NCI-H1436 treated with DMSO at 0.1 percent for 48 hours (cell line): ENCODE measurements around the gene ANO4.

Experiments used
- DNase-seq: peaks from one replicate; lab custom pipeline; 2025; lab: John Stamatoyannopoulos, UW

ANO4 gene

DNA sequence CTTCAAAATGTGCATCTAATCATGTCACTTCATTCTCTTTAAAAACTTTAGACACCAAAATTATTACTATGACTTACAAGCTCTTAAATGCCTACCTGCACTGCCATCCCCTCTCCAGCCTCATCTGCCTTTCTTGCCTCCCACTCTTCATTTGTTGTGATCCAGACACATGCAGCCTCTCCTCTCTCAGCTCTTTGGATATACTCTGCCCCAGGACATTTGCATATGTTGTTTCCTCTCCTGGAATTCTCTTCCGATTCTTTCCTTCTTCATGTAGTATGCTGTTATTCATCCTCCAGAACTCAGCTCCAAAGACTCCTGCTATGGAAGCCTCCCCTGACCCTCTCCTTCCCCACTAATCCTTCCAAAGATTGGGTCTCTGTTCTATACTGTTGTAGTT is 197.6 kb downstream of the ANO4 start:
- DNase-seq = no peak

DNA sequence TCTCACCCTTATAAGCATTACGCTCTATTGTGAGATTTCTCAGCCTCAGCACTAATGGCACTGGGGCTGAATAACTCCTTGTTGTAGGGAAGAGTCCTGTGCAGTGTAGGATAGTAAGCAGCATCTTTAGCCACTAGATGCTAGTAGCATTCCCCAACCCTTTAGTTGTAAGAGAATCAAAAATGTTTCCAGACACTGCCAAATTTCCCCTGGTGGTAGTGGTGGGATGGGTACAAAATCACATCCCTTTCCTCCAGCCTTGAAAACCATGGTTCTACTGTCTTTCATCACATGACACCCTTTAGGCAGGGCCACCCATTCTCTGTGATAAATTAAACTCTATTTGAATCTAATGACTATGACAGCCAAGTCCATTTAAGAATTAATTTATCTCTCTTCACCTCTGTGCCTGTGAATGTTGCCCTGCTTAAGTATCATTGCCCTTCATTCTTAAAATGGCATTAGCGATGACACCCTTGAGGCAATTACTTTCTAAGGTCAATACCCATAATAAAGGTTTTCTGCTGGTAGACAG is 199.4 kb downstream of the ANO4 start:
- DNase-seq = no peak

DNA sequence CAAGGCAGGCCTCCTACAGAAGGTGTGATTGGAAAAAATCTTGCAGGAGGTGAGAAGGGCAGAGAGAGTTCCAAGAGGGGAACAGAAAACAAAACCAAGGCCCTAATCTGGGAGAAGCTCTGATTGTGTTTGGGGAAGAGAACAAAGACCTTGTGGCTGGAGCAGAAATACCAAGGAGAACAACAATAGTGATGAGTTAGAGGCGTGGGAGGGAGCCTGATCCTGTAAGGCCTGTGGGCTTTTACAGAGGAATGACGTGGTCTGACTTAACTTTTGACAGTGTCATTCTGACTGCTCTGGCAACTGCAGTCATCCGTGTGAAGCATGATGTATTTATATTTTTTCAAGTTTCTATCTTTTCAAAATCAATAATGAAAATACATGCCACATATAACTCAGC is 200.6 kb downstream of the ANO4 start:
- no peak for DNase-seq

DNA sequence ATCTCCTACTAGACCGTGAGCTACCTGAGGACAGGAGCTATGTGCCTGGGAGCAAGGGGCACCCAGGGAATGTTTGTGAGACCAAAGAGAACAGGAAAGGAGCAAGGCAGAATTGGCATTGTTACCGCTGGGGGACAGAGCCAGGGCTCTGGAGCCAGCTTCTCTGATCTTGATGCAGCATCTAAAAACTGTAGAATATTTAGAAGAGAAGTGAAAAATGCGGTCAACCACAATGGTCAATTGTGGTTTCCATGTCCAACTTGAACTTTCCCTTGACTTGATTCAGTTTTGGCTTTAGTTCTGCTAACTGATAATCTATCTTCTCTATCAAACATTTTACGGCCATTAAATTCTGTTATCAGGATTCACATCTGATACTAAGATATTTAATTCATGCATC is 201.2 kb downstream of the ANO4 start:
- no peak for DNase-seq

DNA sequence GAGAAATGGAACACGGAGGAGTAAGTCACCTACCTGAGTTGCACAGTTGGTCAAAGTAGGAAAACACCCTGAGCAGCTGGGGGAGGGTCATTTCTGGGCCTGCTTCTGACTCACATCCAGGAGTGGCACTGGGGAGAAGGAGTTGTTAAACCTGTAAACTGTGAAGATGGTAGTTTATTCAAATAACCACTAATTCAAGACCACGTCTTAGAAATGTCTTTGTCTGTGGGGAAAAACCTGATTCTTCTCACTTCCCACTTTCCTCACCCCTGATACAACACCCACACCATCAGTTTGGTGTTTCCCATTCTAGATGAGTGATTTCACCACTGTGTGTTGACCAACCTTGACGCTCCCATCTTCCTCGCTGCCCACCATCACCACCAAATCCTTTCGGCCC is 207.1 kb downstream of the ANO4 start:
- DNase-seq = no peak

DNA sequence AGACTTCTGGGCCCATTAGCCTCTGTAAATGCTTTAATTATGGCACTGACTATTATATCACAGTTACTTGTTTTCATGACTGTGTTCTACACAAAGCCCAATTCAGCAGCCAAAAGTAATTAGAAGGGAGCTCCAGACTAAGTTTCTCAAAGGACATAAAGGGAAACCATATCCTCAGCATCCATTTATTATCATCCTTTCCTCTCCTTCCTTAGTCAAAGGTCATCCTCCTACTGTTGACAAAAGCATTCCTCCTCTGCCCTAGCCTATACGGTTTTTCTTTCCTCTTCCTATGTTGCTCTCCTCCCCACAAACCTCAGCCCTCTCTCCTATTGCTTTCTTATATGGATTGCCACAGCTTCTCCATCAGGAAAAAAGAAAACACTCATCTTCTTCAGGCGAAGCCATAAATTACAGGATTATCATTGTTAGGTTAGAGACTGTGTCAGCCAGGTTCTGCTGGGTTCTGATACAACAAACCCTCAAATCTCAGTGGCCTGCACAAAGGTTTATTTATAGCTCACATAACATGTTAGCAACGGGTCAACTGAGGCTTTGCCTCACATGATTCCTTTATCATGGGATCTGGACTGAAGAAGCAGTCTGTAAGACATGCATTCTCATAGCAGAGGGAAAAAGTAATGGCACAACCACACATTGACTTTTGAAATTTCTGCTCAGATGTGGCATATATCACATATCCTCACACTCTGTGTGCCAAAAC is 208.3 kb downstream of the ANO4 start:
- no peak for DNase-seq

DNA sequence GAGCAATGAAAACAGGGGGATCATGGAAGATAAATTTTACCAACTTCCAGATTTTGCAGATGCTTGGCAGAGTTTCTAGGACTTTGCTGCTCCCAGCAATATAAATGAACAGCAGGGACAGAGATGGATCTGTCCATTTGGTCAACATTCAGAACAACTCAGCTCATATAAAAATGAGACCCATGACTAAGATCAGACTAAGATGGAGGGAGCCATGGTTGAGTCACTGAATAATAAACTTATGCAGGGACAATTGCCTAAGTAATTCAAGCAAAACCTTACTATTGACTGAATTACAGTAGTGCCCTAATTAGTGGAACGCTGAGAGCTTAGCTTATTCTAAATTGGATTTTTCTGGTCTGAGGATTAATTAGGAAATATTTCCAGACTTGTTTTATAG is 210.3 kb downstream of the ANO4 start:
- no peak for DNase-seq

DNA sequence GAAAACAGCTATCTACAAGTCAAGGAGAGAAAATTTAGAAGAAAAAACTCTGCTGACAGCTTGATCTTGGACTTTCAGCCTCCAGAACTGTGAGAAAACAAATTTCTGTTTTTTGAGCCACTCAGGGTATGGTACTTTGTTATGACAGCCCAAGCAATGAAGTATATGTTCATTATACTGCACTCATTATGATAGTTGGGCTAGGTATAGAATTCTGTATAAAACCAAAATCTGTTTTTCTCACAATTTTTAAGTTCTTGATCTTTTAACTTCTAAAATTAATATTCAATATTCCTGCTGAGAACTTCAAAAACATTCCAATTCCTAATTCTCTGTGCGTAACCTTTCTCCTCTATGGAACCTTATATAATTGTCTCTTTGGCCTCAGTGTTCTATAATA is 214.7 kb downstream of the ANO4 start:
- DNase-seq = no peak

DNA sequence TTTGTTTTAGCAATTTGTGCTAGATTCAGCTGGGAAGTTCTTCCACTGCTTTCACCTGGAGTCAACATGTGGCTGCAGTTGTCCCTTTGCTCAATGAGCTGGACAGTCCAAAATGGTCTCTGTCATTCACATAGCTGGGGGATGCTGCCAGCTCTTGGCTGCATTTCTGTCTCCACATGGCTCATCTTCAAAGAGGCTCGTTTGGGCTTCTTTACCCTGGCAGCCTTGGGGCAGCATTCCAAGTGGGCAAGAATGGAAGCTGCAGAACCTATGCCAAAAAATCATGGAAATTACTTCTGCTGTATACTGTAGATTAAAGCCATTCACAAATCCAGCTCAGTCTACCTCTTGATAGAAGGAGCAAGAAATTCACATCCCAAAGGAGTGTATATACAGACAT is 216.3 kb downstream of the ANO4 start:
- DNase-seq = no peak

DNA sequence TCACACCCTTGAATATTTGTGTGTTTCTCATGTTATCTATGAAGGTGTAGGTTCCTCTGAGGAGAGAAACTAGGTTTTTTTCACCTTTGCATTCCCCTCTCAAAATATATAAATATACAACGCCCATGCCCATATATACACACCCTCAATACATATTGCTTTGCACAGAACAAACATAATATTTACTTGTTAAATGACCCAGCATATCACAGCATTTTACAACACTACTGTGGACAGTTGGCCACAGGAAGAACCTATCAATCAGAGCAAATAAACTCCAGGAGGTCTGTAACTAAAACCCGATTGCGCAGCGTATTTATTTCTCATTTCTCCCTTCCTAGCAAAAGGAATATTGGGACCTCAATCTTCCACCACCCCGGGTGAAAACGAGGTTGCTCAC is 219.4 kb downstream of the ANO4 start:
- DNase-seq = no peak

DNA sequence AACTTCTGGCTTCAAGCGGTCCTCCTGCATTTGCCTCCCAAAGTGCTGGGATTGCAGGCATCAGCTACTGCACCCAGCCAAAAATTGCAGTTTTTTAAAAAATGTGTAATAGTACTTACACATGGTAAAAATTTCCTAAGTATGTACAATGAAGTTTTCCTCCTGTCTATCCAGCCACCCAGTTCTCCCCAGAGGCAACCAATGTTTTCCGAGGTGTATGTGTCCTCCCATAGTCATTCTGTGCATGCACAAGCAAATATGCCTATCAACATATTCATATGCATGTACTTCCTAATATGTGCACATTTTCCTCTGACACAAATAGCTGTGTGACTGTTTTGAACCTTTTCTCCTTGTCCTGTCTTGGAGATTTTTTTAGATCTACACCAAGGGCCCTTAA is 220.5 kb downstream of the ANO4 start:
- DNase-seq = no peak

DNA sequence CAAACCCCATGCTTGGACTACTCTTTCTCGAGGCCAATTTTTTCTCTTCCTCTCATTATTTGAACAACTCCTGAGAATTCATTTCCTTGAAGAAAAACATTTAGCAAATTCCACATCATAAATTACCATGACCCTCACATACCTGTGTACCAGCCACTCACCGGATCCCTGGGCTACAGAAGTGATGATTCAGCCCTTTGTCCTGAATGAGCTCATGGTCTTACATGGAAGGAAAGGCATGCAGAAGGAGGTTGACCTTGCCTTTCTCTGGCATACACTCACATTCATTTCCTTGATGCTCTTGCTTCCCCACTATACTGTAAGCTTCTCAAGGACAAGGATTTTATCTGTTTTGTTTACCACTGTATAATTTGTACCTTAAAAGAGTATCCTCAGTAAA is 224.0 kb downstream of the ANO4 start:
- no peak for DNase-seq

DNA sequence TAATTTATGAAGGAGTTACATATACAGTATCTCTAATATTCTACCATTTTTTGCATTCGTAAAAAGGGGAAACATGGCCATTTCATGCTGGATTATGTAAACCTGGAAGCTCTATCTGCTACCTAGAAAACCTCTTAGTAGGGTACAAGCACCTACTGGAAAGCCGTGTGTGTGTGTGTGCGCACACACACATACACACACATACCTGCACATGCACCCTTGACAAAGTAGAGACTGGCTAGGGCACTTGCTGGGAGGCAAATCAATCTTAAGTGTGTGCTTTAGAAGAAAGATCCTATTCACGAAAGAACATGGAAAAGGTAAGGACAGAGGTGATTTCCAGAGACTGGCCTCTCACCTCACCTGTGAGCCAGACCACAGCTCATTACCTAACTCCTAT is 224.6 kb downstream of the ANO4 start:
- DNase-seq = no peak

DNA sequence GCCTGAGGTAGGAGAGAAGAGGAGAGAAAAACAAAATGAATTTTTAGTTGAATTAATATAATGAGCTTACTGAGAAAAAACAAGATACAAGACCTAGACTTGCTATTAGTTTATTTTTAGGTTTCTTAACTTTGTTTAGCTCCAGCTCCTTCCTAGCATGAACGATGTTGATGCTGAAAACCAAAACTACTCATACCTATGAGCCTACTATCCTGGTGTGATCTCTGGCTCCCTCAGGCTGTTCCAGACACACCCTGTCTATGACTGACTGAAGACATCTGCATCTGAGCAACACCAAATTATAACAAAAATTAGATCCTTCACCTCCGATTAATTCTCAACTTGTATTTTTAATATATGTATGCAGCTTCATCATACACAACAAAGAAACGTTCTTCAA is 225.1 kb downstream of the ANO4 start:
- no peak for DNase-seq

DNA sequence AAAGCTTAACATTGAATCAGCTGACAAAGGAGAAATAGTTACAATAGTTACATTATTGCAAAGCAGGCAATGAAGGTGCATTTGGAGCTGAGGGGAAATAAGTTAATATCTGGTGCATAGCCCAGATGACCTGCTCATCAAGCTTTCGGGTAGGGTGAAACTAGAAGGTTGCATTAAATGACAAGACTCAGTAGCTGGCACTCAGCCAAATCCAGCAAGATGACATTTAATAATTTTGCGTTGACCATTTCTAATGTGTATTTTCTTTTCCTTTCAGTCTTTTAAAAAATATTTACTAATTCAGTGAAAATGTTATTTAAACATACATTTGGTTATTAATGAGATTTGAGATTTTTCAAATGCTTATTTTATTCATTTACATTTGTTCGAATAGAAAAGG is 226.9 kb downstream of the ANO4 start:
- no peak for DNase-seq

DNA sequence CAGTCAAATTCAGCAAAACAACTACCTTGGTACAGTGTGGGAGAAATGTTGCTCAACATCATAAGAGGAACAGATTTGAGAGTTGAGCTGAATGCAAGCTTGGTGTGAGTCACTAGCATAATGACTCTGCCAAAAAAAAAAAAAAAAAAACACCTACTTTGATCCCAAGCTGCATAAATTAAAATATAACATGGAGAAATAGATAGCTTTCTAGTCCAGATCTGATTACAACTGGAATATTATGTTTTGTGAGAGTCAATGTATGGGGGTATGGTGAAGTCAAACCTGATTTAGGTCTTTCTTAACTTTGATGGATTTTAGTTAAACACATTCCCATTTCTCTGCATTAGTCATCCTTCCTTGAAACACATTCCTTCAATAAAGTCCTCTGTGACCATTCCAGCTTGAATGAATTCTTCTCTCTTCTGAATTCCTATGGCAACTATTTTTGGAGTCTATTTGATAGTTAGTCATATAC is 227.4 kb downstream of the ANO4 start:
- no peak for DNase-seq

DNA sequence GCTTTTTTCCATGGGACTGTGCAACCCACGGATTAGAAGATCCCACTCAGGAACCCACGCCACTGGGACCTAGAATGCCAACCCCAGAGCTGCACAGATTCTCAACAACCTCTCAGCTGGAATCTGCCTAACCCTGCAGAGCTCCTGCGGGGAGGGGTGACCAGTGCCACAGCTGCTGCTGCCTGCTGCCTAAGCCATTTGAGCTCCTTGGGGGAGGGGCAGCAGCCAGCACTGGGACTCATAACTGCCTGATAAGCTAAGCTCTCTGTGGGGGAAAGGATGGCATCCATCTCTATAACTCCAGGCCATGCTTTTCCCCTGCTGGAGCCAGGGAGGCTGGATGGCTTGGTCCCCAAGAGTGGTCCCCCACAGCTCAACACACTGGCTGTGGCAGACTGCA is 232.6 kb downstream of the ANO4 start:
- no peak for DNase-seq

DNA sequence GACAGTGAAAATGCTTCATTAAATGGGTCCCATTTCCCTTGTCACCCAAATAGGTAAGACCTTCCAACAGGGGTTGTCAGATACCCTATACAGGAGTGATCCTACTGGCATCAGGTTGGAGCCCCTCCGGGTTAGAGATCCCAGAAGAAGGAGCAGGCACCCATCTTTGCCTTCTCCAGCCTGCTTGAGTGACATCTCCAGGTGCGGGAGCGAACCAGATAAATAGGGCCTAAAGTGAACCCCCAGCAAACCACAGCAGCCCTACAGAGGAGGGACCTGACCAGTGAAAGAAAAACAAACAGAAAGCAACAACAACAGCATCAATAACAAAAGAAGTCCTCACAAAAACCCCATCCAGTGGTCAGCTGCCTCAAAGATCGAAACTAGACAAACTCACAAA is 233.2 kb downstream of the ANO4 start:
- no peak for DNase-seq

DNA sequence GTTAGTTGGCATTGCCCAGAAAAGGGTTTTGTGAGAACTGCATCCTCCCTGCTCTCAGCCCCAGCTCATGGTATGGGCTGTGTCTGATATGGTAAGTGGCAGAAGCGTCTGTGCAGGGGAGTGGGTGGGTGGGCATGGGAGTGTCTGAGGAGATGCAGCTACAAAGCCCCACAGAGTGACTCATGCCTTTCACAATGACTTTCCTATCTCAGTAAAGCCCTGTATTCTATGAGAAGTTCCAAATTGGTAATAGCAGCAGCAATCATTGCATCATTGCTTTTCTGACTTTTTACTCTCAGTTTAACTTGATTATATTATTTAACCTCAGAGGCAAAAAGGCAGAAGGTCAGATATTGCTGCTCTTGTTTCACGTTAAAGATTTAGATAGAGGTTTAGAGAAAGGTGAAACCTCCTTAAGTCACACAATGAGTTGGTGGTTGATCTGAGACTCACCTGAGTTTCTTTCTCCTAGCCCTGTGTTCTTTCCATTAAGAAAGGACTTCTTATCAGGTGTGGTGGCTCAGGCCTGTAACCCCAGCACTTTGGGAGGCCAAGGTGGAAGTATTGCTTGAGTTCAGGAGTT is 243.8 kb downstream of the ANO4 start:
- DNase-seq = no peak

DNA sequence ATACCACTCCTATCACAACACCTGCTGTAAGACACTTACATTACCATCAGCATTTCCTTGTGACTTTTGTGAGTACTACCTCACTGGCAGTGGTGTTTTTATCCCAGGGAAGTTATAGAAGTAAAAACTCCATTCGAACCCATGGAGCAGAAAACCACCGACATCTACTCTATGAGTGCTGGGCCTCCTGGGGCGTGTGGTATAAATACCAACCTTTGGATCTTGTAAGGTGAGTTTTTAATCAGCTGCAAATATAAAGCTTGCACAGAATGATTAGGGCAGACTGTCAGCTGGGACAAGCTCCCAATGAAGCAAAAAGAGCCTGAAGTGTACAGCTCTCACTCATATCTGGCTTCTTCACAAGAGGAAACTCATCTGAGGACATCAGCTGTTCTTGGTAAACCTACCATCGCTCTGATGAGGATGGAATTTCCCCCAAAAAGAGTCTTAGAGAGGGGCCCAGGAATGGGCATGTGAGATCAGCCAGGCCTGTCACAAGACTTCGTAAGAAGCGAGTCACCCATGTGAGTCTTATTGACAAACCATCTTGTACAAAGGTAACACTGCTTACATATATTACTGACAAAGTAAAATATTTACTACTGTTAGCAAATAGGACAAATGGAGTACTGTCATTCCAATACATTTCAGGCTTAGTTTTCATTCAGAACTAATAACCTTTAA is 245.4 kb downstream of the ANO4 start:
- DNase-seq = no peak

DNA sequence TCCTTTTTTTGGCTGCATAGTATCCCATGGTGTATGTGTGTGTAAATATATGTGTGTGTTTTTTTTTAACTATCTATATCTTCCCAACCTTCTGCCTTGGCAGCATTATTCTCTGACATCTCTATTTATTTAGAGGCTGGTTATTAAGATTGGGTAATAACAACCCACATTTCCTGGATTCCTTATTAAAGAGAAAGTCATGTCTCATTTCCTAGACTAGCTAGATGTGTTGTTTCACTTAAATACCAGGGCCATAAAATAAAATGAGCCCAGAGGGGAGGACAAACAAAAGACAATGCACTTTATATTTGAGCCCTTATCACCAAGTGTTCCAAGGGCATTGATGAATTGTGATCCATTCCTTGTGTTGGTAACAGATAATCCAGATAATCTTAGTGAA is 246.4 kb downstream of the ANO4 start:
- DNase-seq = no peak

DNA sequence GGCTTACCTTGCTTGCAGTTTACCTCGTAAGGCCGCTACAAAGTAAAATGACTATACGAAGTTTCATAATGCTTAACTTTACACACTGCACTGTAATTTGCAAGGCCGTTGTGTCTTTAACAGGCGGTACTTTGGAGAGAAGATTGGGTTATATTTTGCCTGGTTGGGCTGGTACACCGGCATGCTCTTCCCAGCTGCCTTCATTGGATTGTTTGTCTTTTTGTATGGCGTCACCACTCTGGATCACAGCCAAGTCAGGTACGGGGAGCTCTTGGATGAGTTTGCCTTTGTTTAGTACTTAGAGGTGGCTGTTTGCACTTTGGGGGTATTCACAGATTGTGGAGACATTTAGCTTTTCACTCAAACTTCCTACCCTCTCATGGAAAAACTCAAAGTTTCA is 247.6 kb downstream of the ANO4 start:
- no peak for DNase-seq

DNA sequence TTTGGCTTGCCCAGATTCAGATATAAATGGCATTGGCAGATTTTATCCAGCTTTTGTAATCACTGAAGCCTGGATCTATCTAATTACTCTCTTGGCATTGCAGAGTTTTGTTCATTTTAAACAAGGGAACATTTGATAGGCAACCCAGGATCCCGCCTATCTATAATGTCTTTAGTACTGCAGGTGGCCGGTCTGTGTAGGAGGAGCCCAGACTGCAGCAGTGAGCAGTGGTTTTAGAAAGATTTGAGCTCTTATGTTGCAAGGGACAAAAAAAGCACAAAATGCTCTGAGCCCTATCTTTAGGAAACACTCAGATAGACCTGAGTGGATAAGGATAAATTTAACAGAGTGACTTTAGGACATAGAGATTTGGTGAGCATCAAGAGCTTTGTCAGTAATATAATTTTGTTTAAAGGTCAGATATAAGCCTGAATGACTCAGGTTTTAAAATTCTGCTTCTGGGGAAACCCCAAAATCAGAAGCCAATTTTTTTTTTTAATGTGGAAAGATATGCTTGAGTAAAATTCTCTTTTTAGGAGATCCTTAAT is 250.0 kb downstream of the ANO4 start:
- no peak for DNase-seq
